HCT116 (cell line): Measurements from ENCODE around the gene HOXB8. TPM values are rescaled to one million over a fixed set of nuclear protein-coding genes. Genes with fewer than 3 reads are reported as not detected.

Experiments used
- ATAC-seq: fragments of 200-7000 bp; cut with Tn5 transposase; 2 replicates; pipeline ENCODE4 v1.9.1; 2020; ENCODE audit warnings: mild to moderate bottlenecking, moderate library complexity
- BruUV-seq: library from RNA; stranded (reverse); fragments of 400-500 nt; replicated peaks from 2 replicates; lab custom pipeline; 2021; lab: Mats Ljungman, UMichigan
- CTCF ChIA-PET: fragments of 300-600 bp; sonication (Branson Sonifier 250); formaldehyde crosslinking; loops from one replicate; lab custom pipeline; 2021; ENCODE audit warnings: antibody characterized with exemption; lab: Charles Lee
- POLR2A ChIA-PET: fragments of 300-600, 350-600 bp; sonication (Branson Sonifier 250); formaldehyde crosslinking; loops from one replicate; lab custom pipeline; 2021; ENCODE audit warnings: antibody characterized with exemption; lab: Charles Lee
- RAD21 ChIA-PET, 2 experiments: fragments of 300-600 bp; sonication (Branson Sonifier 250); formaldehyde crosslinking; loops; one replicate each; lab custom pipeline; 2023; ENCODE audit warnings: low total read pairs in 2 of 2; ENCODE audit not compliant: uncharacterized antibody in 2 of 2, unreplicated experiment in 2 of 2, low non-redundant PET in 1 of 2; lab: Charles Lee
- DNase-seq: peaks from one replicate; pipeline ENCODE4 v3.0.0-alpha.2; 2010; ENCODE audit warnings: low read depth, low spot score
- H2AFZ ChIP-seq: fragments of 200-600 bp; shearing (Covaris generic), sonication (generic); 2 replicates; pipeline ENCODE4 v1.6.1; 2017; ENCODE audit warnings: low read depth, mixed run types, mixed read lengths, antibody characterized with exemption, low read length; ENCODE audit not compliant: poor library complexity, severe bottlenecking
- H3K27ac ChIP-seq: 2 replicates; pipeline ENCODE4 v1.5.1; 2012; ENCODE audit warnings: low read depth, low read length
- H3K27me3 ChIP-seq: fragments of 200-600 bp; sonication (generic); 2 replicates; pipeline ENCODE4 v1.6.1; 2016; ENCODE audit warnings: mixed run types, low read length, mixed read lengths; ENCODE audit not compliant: insufficient read depth
- H3K36me3 ChIP-seq, 2 experiments: fragments of 200-500 bp in 1 of 2; fragments of 200-600 bp in 1 of 2; sonication (Bioruptor generic) in 1 of 2; sonication (generic) in 1 of 2; 2 replicates each; pipeline versions ENCODE4 v1.5.1 to v1.6.1; 2014 to 2016; ENCODE audit warnings: low read length in 2 of 2, inconsistent platforms in 1 of 2, mixed read lengths in 1 of 2, mixed run types in 1 of 2; ENCODE audit not compliant: insufficient read depth in 2 of 2, control insufficient read depth in 1 of 2
- H3K4me1 ChIP-seq, 2 experiments: fragments of 200-600 bp in 1 of 2; sonication (generic) in 1 of 2; 2 replicates each; pipeline versions ENCODE4 v1.5.1 to v1.6.1; 2012 to 2017; ENCODE audit warnings: low read length in 2 of 2, inconsistent platforms in 1 of 2, mild to moderate bottlenecking in 1 of 2, mixed read lengths in 1 of 2, mixed run types in 1 of 2, moderate library complexity in 1 of 2; ENCODE audit not compliant: insufficient read depth in 2 of 2, control insufficient read depth in 1 of 2
- H3K4me2 ChIP-seq: fragments of 200-600 bp; sonication (generic); 2 replicates; pipeline ENCODE4 v1.6.1; 2017; ENCODE audit warnings: mixed run types, low read length, mixed read lengths
- H3K4me3 ChIP-seq, 2 experiments: fragments of 200-600 bp in 1 of 2; sonication (generic) in 1 of 2; replicated peaks in 1 of 2; 2 replicates each; pipeline ENCODE4 v1.5.1; 2011 to 2016; ENCODE audit warnings: low read length in 2 of 2, control low read depth in 1 of 2, low read depth in 1 of 2, mild to moderate bottlenecking in 1 of 2, mixed read lengths in 1 of 2, mixed run types in 1 of 2
- H3K79me2 ChIP-seq: fragments of 200-600 bp; sonication (generic); 2 replicates; pipeline ENCODE4 v1.6.1; 2017; ENCODE audit warnings: mild to moderate bottlenecking, mixed run types, low read length, moderate library complexity, mixed read lengths; ENCODE audit not compliant: insufficient read depth
- H3K9ac ChIP-seq: fragments of 200-600 bp; sonication (generic); 2 replicates; pipeline ENCODE4 v1.6.1; 2016; ENCODE audit warnings: low read length, mixed read lengths
- H3K9me2 ChIP-seq: fragments of 200-600 bp; sonication (generic), shearing (Covaris generic); 2 replicates; pipeline ENCODE4 v1.6.1; 2017; ENCODE audit warnings: mixed run types, mild to moderate bottlenecking, moderate library complexity; ENCODE audit not compliant: insufficient read depth
- H3K9me3 ChIP-seq, 2 experiments: fragments of 200-500 bp in 1 of 2; fragments of 200-600 bp in 1 of 2; sonication (Bioruptor generic) in 1 of 2; sonication (generic) in 1 of 2; 2 replicates each; pipeline ENCODE4 v1.6.1; 2014 to 2017; ENCODE audit warnings: low read length in 2 of 2, mixed read lengths in 2 of 2, inconsistent platforms in 1 of 2, low read depth in 1 of 2, mild to moderate bottlenecking in 1 of 2, mixed run types in 1 of 2, moderate library complexity in 1 of 2; ENCODE audit not compliant: control insufficient read depth in 1 of 2, insufficient read depth in 1 of 2
- H4K20me1 ChIP-seq: fragments of 200-600 bp; sonication (generic), shearing (Covaris generic); 2 replicates; pipeline ENCODE4 v1.6.1; 2017; ENCODE audit warnings: mixed run types, mild to moderate bottlenecking, moderate library complexity; ENCODE audit not compliant: insufficient read depth
- POLR2AphosphoS5 ChIP-seq: IDR thresholded peaks from 2 replicates; pipeline ENCODE4 v1.6.1; 2011; ENCODE audit warnings: mild to moderate bottlenecking, low read depth, low read length, moderate library complexity
- RAD21 ChIP-seq: IDR thresholded peaks from 2 replicates; pipeline ENCODE4 v1.6.1; 2012; ENCODE audit warnings: low read depth, mild to moderate bottlenecking
- SIN3A ChIP-seq: IDR thresholded peaks from 2 replicates; pipeline ENCODE4 v1.6.1; 2012; ENCODE audit warnings: low read depth
- SP1 ChIP-seq: IDR thresholded peaks from 2 replicates; pipeline ENCODE4 v1.6.1; 2012; ENCODE audit warnings: low read depth
- TCF7L2 ChIP-seq: IDR thresholded peaks from 2 replicates; pipeline ENCODE4 v1.7.0; 2011; ENCODE audit warnings: borderline replicate concordance, inconsistent platforms; ENCODE audit not compliant: insufficient read depth, insufficient read length; ENCODE audit errors: extremely low read depth
- YY1 ChIP-seq: IDR thresholded peaks from 2 replicates; pipeline ENCODE4 v1.6.1; 2011; ENCODE audit warnings: low read length, low read depth, moderate library complexity, mild to moderate bottlenecking; ENCODE audit not compliant: insufficient replicate concordance; ENCODE audit errors: extremely low read depth
- intact Hi-C: fragments of 100-400 bp; cut with micrococcal nuclease; formaldehyde crosslinking; loops from 2 replicates; pipeline ENCODE4 v1.10.0; 2022
- total RNA-seq: library from RNA; stranded (reverse); gene quantifications from one replicate; pipeline ENCODE4 v1.2.1, GENCODE V29; 2021; ENCODE audit not compliant: unreplicated experiment

HOXB8 gene
- total RNA-seq, 1 experiment from 2014 or later = 44.7 TPM

- no peaks in the 10 kb centered on the region for H3K9me2 ChIP-seq
- H3K27ac ChIP-seq = peak overlapping the region; percentile 99
- H3K9ac ChIP-seq = peak overlapping the region; percentile 94
- ATAC-seq (peak; percentile 1), DNase-seq (no peak)
- peak overlapping the region; percentile 90 for H3K4me2 ChIP-seq
- peaks cover 63% of the 10 kb centered on the region for H3K79me2 ChIP-seq
- RAD21 ChIA-PET = no interaction called here
- BruUV-seq = no TSS peak
- H4K20me1 ChIP-seq = no peaks in the 10 kb centered on the region
- CTCF ChIA-PET = interaction anchor here (0.8 to 0.9 kb wide), 2 partner anchors 9 to 239 kb away, joined by 3 to 4 read pairs; no protein-coding TSS in a partner anchor
- no peak for TF ChIP-seq TCF7L2
- no peak for TF ChIP-seq POLR2AphosphoS5
- peak; percentile 59 for TF ChIP-seq YY1
- no peak for TF ChIP-seq RAD21
- no peak for TF ChIP-seq SP1
- peak overlapping the region; percentile 96 for H3K4me3 ChIP-seq
- peaks cover 0 to 15% of the 10 kb centered on the region in 2 experiments; a peak in 1 of 4 replicates for H3K36me3 ChIP-seq
- peaks cover 9 to 30% of the 10 kb centered on the region in 2 experiments; a peak in 3 of 4 replicates for H3K4me1 ChIP-seq
- H3K27me3 ChIP-seq = no peaks in the 10 kb centered on the region
- intact Hi-C loops = no loop called here
- H2AFZ ChIP-seq = no peak overlapping the region
- POLR2A ChIA-PET = interaction anchor here (1.0 kb wide), 1 partner anchor 19 kb away, joined by 3 read pairs; the partner anchor contains the start of gene HOXB9
- H3K9me3 ChIP-seq = no peaks in the 10 kb centered on the region
Measured at GRCh38 chr17:48645639-48646182, 30.6 kb upstream of the HOXB8 start.

- POLR2A ChIA-PET = interaction anchor here (1.0 kb wide), 1 partner anchor 19 kb away, joined by 3 read pairs; the partner anchor contains the start of gene HOXB9
- H3K27me3 ChIP-seq = no peaks in the 10 kb centered on the region
- DNase-seq = no peak
- no peaks in the 10 kb centered on the region for H4K20me1 ChIP-seq
- intact Hi-C loops = no loop called here
- peak overlapping the region; percentile 94 for H3K9ac ChIP-seq
- H3K9me3 ChIP-seq = no peaks in the 10 kb centered on the region
- CTCF ChIA-PET = no interaction called here
- H3K4me2 ChIP-seq = peak overlapping the region; percentile 90
- RAD21 ChIA-PET = no interaction called here
- peaks cover 0 to 15% of the 10 kb centered on the region in 2 experiments; a peak in 1 of 4 replicates for H3K36me3 ChIP-seq
- TF ChIP-seq SIN3A = no peak
- TF ChIP-seq, all 23 proteins: peak for 0
- ATAC-seq = no peak
- Histone ChIP-seq H3K4me3 (peak overlapping the region; percentile 96), H3K9me2 (no peaks in the 10 kb centered on the region), H2AFZ (no peak overlapping the region), H3K4me1 (peaks cover 9 to 37% of the 10 kb centered on the region in 2 experiments; a peak in 3 of 4 replicates), H3K27ac (peak overlapping the region; percentile 99), H3K79me2 (peaks cover 70% of the 10 kb centered on the region)
- BruUV-seq = TSS peak; percentile 44
Measured at GRCh38 chr17:48644910-48645557, 29.9 kb upstream of the HOXB8 start.
